Endometrial microvascular endothelial cells (primary cell): ENCODE data around the gene BFSP2. TPM values are rescaled to one million over a fixed set of nuclear protein-coding genes. Genes with fewer than 3 reads are reported as not detected.
"Not testable (repeated sequence)": the region's sequence is repeated elsewhere in the genome, so short reads cannot be mapped to it uniquely, and the experiment has no call there.

ENCODE experiments used
- in situ Hi-C: cut with HindIII; loops from 2 replicates; pipeline ENCODE4 v1.10.0; 2017; ENCODE audit warnings: low sequenced_read_pairs, low pct_unique_long_range_greater_than_20kb; ENCODE audit errors: inconsistent ontology term
- total RNA-seq: library from RNA; depleted of rRNA; stranded (reverse); fragments of >200 nt; gene quantifications from one replicate; pipeline ENCODE4 v1.2.3, GENCODE V29; 2015; ENCODE audit errors: inconsistent ontology term

Gene BFSP2
- total RNA-seq, 1 donor from 2014 or later = not detected

- in situ Hi-C loops = loop anchor here (25.0 kb wide), 1 partner anchor 97 kb away; no protein-coding TSS in a partner anchor
Measured at GRCh38 chr3:133490468-133491351, 90.9 kb downstream of the BFSP2 start.

- in situ Hi-C loops = loop anchor here (25.0 kb wide), 1 partner anchor 96 kb away; no protein-coding TSS in a partner anchor
Measured at GRCh38 chr3:133491481-133492059, 91.7 kb downstream of the BFSP2 start.

- in situ Hi-C loops = loop anchor here (25.0 kb wide), 1 partner anchor 95 kb away; no protein-coding TSS in a partner anchor
Measured at GRCh38 chr3:133492159-133492741, 92.4 kb downstream of the BFSP2 start.

GRCh38 chr3:133494469-133494868 lies 94.6 kb downstream of the BFSP2 start:
- in situ Hi-C loops = loop anchor here (25.0 kb wide), 1 partner anchor 93 kb away; no protein-coding TSS in a partner anchor

- in situ Hi-C loops = not testable (repeated sequence)
Measured at GRCh38 chr3:133502542-133502941, 102.7 kb downstream of the BFSP2 start.

GRCh38 chr3:133503409-133503808 lies 103.6 kb downstream of the BFSP2 start:
- in situ Hi-C loops = no loop called here

GRCh38 chr3:133504736-133505135 lies 104.9 kb downstream of the BFSP2 start:
- in situ Hi-C loops = no loop called here

- in situ Hi-C loops = no loop called here
Measured at GRCh38 chr3:133505813-133506212, 106.0 kb downstream of the BFSP2 start.

GRCh38 chr3:133506215-133506901 lies 106.5 kb downstream of the BFSP2 start:
- in situ Hi-C loops = no loop called here

- in situ Hi-C loops = no loop called here
Measured at GRCh38 chr3:133509488-133509887, 109.6 kb downstream of the BFSP2 start.

- in situ Hi-C loops = no loop called here
Measured at GRCh38 chr3:133512416-133513089, 112.7 kb downstream of the BFSP2 start.

- in situ Hi-C loops = no loop called here
Measured at GRCh38 chr3:133514418-133514817, 114.6 kb downstream of the BFSP2 start.

- in situ Hi-C loops = no loop called here
Measured at GRCh38 chr3:133515127-133515526, 115.3 kb downstream of the BFSP2 start.

GRCh38 chr3:133520286-133520685 lies 120.4 kb downstream of the BFSP2 start:
- in situ Hi-C loops = no loop called here

GRCh38 chr3:133520938-133521337 lies 121.1 kb downstream of the BFSP2 start:
- in situ Hi-C loops = not testable (repeated sequence)

GRCh38 chr3:133521946-133522345 lies 122.1 kb downstream of the BFSP2 start:
- in situ Hi-C loops = no loop called here

- in situ Hi-C loops = not testable (repeated sequence)
Measured at GRCh38 chr3:133523758-133524157, 123.9 kb downstream of the BFSP2 start.
